HG02623 (cell line): Measurements from ENCODE around the gene COX4I2.
"Not testable (repeated sequence)": the region's sequence is repeated elsewhere in the genome, so short reads cannot be mapped to it uniquely, and the experiment has no call there.

Experiments
- ATAC-seq: cut with Tn5 transposase; IDR thresholded peaks from one replicate; pipeline ENCODE4 v1.9.1; 2021; ENCODE audit warnings: moderate library complexity; ENCODE audit not compliant: unreplicated experiment

COX4I2 gene

DNA sequence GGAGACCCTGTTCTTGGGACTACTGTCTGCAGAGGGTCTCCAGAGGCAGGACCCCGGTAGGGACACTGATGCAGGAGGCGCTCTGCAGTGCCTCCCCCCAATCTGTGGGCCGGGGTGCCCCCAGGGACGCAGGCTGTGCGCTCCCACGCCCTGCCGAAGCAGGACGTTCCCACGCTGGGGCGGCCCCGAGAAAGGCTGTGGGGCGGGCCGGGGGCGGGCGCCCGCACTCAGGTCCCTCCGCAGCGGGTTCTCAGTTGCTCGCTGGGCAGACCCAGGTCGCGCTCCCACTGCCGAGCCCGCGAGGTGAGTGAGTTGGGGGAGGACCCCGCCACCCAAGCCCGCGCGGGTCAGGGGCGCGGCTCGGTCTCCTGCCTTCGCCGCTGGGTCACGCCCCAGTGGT, at the start of gene COX4I2:
Gene COX4I2, plus strand, starts transcription at position 253 of the 400 bp plus-strand sequence. CDS start 1,106 bp downstream, outside the sequence.
- no peak for ATAC-seq

DNA sequence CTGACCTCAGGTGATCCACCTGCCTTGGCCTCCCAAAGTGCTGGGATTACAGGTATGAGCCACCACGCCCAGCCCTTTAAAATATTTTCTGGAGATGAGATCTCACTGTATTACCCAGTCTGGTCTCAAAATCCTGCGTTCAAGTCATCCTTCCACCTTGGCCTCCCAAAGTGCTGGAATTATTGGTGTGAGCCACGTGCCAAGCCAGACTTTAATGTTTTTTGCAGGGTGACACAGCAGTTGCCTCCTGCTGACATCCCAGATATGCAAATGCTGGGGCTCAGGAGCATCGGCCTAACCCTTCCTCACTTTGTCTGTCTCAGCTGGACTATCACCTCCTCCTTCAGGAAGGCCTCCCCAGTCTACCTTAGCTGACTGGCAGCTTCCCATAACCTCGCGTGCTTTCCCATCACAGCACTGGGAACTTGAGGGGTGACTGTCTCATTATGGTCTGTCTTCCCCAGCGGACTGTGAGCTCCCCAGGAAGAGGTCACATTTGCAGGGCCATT, 46.9 kb upstream of the COX4I2 start:
- no peak for ATAC-seq

DNA sequence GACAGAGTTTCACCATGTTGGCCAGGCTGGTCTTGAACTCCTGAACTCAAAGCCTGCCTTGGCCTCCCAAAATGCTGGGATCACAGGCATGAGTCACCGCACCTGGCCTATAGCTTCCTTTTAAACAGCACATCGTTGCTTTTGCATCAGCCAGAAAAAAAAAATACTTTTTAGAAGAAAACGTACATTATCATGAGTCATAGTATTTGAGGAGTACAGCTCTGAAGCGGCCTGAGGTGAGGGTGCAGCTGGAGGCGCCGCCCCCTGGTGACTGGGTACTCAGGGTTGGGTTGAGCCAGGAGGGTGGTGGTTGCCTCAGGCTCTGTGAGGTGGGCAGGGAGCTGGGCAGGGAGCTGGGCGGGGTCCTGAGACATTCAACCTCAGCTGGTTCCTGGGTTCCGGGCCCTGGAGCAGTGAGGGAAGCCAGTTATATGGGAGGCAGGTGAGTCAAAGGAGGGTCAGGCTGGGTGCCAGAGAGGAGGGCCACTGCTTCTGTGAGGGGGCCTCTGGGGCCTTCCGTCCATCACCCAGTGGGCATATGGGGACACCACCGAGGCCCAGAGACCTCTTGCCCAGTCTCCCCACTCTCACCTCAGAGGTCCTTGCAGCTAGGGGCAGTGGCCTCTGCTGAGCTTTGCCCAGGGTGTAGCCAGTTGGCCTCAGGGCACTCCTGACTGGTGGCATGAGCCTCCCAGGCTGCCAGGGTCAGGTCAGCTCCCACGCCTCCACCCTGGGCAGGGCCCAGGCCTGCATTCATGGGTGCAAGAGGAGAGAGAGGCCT, 44.3 kb upstream of the COX4I2 start:
- ATAC-seq: no peak

DNA sequence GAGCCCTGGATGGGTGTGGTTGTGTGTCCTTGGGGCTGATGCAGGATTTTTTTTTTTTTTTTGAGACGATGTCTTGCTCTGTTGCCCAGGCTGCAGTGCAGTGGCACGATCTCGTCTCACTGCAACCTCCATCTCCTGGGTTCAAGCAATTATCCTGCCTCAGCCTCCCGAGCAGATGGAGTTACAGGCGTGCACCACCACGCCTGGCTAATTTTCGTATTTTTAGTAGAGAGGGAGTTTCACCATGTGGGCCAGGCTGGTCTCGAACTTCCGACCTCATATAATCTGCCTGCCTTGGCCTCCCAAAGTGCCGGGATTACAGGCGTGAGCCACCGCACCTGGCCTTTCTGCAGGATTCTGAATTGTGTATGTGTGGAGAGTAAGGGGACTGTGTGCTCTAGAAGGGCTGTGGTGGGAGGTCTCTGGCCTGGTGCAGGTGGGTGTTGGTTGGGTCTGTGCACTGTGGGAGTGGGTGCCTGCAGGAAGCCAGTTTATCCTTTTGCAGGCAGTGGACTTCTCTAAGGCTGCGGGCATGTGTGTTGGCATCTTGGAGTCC, 43.6 kb upstream of the COX4I2 start:
- ATAC-seq: no peak

DNA sequence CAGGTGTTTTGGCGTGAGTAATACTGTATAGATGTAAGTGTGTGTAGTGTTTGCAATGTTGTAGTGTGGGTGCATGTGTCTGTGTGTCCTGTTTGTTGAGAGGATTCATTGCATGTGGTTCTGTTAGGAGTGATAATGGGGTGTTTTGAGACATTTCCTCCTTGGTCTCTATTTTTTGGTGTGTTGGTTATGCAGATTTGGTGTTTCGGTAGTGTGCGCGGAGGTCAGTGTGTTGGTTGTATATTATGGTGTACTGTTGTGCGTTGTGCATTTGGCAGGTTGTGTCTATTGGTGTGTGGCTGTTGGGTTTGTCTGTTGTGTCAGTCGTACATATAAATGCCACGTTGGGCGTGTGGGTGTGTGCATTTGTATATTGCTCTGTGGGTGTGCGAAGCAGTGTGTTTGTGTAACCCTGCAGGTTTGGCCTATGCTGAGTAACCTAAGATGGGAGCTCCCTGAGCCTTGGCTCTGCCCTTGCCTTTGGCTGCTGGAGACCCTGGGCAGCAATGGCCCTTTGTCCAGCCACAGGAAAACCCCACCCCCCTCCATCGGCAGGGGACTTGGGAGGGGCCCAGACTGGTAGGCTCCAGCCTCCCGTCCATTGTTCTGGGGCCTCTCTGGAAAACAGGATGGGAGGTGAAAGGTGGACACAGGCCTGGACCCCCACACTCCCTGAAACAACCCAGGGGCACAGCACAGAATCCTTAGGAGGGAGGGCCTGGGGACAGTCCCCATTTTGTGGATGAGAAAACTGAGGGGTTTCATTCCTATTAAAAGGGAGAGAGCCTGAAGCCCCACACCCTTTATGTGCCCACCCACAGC, 42.9 kb upstream of the COX4I2 start:
- ATAC-seq: no peak

DNA sequence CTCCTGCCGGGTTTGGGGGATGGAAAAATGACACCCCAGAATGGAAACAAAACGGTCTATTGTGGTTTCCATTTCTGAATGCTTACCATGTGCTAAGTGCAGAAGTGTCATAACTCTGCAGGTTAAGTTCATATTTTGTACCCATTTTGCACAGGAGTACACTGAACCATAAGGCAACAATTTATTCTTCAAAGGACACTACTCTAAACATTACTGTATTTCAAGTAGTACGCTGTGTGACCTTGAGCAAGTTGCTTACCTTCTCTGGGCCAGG, 42.4 kb upstream of the COX4I2 start:
- ATAC-seq: no peak

DNA sequence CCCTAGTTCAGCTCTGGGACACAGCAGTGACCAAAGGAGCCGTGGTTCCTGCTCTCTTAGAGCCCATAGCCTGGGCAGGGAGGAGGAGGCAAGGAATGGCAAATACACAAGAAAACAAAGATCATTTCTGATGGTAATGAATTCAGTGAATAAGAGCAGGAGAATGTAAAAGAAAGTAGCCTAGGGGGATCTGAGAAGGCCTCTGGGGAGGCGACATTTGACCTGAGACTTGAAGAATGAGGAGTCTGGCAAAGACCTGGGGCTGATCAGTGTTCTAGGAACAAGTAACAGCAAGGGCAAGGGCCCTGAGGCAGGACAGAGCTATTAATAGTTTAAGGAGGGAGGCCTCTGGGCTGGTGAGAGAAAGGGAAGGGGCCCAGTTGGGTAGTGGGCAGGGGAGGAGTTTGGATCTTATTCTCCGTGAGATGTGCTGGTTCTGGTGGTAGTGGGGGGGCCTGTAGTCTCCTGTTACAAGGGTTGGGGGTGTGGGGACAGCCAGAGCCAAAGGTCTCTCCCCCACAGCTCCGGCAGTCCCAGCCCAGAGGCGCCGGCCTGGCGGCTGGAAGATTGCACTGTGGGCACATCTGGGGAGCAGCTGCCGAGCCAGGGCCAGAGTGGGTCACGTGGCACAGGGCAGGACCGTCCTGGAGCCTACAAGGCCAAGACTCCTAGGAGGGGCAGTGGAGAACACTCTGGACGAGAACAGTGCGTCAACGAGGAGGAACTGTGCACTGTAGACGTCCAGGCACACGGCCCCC, 41.9 kb upstream of the COX4I2 start:
- no peak for ATAC-seq

DNA sequence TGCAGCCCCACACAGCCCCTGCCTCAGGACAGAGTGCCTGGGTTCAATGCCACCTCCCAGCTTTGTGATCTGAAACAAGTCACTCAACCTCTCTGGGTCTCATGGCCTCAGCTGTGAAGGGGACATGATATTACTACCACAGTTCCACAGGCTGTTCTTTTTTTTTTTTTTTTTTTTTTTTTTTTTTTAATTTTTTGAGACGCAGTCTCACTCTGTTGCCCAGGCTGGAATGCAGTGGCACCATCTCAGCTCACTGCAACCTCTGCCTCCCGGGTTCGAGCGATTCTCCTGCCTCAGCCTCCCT, 41.3 kb upstream of the COX4I2 start:
- ATAC-seq: not testable (repeated sequence)

DNA sequence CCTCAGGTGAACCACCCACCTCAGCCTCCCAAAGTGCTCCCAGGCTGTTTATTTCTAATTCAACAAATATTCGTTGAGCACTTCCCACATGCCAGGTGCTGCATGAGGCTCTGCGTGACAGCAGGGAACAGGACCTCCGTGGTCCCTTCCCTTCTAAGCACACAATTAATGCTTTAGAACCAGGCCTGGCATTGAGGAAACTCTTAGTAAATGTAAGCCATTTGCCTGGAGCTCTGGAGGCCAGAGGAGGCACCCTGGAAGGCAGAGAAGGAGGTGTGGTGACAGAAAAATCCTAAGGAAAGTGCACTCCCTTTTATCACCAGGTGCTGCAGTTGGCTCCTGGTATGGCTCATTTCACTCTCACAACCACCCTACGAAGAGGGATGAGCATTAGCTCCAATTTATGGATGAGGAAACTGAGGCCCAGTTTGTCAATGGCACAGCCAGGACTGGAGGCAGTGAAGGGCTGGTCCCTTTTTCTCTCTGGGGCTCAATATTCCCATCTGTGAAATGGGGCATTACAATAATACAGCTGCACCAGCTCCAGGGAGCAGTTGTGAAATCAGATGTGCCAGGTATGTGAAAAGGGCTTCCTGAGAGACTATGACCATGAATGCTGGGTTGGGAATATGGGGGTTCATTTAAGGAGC, 40.8 kb upstream of the COX4I2 start:
- no peak for ATAC-seq

DNA sequence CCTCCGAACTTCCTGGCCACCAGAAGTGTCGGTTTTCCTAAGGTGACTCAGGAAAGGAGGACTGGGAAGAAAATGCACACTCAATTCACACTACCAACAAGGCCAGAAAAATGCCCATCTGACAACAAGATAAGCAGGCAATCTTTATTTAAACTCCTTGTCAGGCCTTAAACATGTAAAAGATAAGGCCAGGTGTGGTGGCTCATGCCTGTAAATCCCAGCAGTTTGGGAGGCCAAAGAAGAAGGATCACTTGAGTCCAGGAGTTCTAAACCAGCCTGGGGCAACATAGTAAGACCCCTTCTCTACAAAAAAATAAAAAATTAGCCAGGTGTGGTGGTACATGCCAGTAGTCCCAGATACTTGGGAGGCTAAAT, 40.2 kb upstream of the COX4I2 start:
- no peak for ATAC-seq

DNA sequence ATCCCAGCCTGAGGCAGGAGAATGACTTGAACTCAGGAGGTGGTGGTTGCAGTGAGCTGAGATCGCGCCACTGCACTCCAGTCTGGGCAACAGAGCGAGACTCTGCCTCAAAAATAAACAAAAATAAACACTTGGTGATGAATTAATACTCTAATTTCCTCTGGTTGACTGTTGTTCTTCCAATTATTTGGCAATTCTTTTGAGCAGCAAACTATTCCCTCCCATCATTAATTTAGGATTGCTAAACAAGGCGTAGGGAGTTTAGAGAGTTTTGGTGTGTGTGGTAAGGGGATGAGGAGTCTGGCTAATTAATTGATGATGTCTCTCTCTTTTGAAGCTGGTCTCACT, 35.3 kb upstream of the COX4I2 start:
- ATAC-seq: no peak

DNA sequence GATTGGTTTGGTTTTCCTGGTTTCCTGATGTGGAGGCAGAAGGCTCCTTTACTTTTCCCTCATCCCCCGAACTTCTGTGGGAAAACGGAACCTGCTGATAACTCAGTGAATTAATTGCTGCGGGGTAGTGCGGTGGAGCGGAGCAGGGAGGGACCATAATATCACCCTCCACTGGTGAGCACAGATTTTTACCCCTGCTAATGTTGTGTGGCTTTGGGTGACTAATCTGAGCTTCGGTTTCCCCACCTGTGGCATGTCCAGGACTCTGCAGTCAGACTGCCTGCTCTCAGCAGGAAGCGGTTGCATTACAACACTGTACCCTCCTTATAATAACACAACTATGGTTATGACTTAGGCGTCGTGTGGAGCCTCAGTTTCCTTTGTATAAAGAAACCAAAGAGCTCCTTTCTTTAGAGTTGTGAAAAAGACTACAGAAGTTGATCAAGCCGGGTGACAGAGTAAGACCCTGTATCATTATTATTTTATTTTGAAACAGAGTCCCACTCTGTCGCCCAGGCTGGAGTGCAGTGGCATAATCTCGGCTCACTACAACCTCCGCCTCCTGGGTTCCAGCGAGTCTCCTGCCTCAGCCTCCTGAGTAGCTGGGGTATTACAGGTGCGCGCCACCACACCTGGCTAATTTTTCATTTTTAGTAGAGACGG, 34.8 kb upstream of the COX4I2 start:
- ATAC-seq: peak; percentile 43

DNA sequence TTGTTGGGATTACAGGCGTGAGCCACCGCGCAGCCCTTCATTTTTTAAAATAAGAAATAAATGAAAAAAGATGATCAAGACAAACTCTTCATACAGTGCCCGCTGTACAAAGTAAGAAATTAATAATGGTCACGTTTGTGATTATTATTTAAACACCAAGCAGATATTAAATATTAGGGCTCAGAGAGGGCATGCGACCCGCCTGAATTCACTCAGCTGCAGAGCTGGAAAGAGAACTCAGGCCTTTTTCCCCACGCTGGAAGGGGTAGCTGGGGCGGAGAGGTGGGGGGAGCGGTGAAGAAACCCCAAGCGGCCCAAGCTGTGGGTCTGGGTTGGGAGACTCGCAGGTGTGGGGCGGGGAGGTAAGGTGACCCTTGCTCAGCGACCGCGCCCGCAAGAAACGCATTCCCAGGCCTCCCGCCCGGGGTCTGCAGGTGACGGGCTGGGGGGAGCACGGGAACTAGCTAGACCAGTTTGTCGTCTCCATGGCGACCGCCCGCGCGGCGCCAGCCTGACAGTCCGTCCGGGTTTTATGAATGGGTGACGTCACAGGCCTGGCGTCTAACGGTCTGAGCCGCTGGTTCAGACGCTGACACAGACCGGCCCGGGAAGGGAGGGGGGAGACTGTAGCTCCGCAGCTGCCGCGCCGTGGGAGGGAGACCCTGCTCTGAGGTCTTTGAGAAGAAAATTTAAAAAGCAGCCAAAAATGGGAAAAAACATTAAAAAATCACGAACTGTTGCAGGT, 33.7 kb upstream of the COX4I2 start:
- ATAC-seq: no peak

DNA sequence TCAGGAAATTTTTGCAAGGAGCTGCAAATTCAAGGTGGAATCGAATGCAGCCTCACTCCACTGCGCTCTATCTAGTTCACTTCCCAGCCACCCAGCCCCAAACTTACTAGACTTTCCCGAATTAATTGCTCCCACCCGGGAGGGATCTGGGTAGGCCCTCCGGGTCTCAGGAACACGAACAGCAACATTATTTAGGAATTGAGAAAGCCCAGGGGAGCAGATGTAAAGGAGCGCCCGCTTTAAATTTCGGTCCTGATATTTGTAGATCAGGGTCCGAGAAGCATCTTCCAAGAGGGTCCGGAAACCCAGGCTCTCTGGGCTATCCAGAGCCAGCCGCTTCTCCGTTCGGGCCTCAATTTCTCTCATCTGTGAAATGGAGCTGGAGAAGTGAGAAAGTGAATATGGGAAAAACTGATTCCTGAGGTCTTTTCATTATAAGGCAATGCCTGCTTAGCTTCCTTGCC, 33.1 kb upstream of the COX4I2 start:
- ATAC-seq: no peak

DNA sequence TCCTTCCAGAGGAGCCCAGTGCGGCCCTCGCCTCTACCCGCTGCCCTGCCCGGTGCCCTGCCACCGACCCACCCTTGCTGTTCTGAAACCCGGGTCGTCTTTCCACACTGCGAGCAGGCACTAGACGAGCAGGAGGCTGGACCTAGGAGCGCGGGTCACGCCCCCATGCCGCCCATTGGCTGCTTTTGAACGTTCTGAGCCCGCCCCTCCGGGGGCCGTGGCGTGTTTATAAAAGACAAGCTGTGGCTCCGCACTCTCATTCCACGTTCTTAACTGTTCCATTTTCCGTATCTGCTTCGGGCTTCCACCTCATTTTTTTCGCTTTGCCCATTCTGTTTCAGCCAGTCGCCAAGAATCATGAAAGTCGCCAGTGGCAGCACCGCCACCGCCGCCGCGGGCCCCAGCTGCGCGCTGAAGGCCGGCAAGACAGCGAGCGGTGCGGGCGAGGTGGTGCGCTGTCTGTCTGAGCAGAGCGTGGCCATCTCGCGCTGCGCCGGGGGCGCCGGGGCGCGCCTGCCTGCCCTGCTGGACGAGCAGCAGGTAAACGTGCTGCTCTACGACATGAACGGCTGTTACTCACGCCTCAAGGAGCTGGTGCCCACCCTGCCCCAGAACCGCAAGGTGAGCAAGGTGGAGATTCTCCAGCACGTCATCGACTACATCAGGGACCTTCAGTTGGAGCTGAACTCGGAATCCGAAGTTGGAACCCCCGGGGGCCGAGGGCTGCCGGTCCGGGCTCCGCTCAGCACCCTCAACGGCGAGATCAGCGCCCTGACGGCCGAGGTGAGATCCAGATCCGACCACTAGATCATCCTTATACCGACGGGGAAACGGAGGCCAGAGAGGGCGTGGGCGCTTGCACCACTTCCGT, 32.4 kb upstream of the COX4I2 start, which contains the start of gene ID1:
Gene ID1, plus strand, starts transcription at position 259 of the 871 bp plus-strand sequence. Its CDS starts 99 bp downstream, at position 358.
- peak; percentile 91 for ATAC-seq

DNA sequence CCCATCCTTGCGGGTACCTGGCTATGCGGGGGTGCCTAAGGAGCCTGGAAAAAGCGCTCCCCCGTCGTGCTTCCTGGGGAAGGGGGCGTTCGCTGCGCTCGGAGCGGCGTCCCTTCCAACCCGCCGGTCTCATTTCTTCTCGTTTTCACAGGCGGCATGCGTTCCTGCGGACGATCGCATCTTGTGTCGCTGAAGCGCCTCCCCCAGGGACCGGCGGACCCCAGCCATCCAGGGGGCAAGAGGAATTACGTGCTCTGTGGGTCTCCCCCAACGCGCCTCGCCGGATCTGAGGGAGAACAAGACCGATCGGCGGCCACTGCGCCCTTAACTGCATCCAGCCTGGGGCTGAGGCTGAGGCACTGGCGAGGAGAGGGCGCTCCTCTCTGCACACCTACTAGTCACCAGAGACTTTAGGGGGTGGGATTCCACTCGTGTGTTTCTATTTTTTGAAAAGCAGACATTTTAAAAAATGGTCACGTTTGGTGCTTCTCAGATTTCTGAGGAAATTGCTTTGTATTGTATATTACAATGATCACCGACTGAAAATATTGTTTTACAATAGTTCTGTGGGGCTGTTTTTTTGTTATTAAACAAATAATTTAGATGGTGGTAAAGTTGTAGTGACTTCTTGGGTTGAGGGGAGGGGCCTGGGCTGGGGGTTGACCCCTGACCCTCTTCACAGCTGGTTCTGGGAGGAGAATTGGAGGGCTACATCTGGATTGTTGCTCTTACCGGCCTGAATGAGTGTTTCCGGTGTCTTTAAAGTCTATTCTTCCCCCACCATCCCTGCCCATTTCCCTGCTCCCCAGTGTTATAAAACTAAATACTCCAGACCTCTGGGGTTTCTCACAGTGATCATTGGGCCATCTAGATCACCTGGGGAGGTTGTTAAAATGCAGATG, 31.6 kb upstream of the COX4I2 start:
- no peak for ATAC-seq

DNA sequence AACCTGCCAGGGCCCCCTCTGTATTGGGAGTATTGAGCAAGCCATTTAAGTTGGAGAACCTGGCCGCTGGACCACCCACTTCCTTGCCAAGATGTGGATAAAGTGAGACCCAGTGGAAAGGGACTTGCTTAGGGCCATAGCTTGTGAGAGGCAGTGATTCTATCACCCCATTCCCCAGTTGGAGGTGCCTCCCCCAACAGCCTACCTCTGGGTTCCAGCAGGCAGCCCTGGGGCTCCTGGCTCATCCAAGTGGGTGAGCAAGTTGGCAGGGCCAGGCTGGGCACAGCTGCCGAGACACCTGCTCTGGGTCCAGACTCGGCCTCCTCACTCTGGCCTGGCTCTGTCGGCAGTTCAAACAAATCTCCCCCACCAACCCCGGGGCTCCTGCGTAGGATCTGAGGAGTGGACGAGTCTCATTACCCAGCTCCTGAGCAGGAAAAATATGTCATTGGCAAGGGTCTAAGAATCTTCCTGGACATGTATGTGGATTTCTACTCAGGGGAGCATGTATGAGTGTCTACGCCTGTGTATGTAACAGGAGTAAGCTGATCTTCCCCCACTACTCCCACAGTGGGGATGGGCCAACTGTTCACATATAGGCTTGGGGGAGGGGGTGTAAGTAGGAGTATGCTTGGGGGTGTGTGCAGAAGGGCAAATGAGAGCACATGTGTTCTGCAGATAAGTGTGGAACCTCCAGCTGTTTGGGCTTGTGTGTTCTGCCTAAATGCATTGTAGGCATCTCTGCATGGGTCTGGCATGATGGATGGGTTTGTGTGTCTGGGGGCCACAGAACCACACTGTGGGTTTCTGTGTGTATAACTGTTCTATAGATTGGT, 30.7 kb upstream of the COX4I2 start:
- ATAC-seq: no peak
